SKM-1 treated with dmso at 0.1 percent for 144 hours (cell line): Measurements from ENCODE around the gene TBXA2R.

ENCODE experiments used
- DNase-seq: peaks from one replicate; lab custom pipeline; 2025; ENCODE audit not compliant: unreplicated experiment; lab: John Stamatoyannopoulos, UW

TBXA2R gene

DNA sequence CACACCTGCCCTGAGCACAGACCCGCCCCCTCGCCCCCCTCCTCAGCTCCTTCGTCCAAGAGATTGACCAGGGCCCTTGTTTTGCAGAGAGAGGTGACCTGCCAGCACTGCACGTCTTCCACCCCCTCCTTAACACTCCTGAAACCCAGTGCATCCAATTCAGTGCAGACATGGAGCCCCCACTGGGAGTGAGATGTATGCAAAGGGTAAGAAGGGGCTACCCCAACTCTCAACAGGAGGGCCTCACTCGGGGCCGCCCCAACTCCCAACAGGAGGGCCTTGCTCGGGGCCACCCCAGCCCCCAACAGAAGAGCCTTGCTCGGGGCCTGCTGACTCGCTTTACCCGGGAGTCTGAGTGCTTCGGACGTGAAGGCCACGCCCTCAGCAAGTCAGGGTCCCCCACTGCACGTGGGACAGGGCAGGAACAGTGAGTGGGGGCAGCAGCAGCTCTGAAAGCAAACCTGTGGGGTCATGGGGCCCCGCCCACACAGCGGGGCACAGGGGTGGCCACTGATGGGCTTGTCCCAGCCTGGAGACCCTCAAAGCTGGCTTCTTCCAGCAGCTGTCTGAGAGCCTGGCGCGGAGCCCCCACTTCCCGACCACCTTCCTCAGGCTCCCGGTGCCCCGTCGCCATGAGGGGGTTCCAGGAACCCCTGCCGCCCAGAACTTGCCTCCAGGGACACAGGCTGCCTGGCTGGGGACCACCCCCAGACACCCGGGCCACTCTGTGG lies 14.3 kb upstream of the TBXA2R start:
- DNase-seq, result no peak

DNA sequence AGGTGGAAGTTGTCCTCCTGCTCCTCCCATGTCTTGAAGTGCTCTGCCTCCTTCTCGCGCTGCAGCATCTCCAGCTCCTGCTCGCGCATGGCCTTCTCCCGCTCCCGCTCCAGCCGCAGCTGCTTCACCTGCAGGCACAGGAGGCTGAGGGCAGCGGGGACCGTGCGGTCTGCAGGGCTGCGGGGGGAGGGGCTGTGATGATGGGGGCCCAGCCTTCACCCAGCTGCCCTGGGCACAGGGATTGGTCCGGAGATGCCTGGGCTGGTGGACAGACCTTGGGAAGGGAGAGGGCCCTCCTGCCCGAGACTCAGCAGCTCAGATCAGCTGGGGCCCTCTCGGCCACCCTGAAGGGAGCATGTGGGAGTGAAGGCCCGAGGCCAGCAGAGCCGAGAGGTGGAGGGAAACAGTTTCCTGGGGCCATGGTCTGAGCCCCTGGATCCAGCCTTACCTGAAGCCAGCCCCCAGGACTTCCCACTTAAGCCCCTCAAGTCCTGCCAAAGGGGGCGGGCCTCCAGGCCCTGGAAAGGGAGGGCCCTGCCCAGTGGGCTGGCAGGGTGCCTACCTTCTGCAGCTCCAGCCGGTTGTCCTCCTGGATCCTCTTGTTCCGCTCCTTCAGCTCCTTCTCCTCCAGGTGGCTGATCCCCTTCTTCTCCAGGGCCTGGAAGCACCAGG lies 13.6 kb upstream of the TBXA2R start:
- no peak for DNase-seq

DNA sequence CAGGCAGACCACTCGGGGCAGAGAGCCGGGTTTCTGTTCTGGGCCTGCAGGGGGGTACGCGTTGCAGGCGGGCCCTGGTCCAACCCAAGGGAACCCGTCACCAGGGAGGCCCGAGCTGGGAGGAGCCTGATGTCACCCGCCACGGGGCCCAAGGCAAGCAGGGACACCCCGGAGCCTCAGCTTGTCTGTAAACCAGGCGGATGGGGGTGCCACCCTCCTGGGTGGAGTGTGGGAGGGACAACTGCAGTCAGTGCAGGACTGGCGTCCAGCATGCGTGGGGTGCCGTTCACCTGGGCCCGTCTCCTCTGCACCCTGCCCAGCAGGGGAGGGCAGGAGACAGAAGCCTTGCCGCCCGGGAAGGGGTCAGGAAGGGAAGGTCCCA lies 12.9 kb upstream of the TBXA2R start:
- DNase-seq, result no peak

DNA sequence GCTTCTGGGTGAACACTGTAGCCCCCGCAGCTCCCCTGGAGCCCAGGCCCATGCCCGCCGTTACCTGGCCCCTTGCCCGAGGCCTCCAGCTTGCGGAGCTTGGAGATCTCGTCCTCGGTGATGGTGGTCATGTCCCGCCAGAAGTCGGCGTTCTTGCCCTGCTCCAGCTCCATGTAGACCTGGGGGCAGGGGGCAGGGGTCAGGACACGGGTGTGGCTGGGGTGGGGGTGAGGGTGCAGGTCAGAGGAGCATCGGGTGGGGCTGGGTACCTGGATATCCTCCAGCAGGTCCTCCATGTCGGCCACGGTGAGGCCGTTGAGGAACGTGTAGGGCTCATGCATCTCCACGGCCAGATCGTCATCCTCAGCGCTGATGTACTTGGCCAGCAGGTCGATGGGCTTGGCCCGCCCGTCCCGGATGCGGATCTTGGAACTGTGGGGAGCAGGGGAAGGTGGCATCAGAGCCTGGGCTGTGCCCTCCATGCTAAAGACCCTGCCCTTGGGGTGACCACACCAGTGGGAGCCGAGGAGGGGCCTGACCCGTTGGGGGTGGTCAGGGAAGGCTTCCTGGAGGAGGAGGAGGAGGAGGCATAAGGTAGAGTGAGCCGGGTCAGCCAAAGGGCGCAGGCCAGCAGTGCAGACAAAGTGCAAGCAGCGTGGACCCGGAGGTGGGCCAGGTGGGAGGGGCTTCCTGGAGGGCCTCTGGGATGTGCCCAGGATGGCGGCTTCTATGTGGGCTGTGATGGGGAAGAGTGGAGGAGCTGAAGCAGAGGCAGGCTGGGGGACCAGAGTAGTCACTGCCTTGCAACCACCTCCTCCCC lies 12.3 kb upstream of the TBXA2R start:
- DNase-seq, result no peak

DNA sequence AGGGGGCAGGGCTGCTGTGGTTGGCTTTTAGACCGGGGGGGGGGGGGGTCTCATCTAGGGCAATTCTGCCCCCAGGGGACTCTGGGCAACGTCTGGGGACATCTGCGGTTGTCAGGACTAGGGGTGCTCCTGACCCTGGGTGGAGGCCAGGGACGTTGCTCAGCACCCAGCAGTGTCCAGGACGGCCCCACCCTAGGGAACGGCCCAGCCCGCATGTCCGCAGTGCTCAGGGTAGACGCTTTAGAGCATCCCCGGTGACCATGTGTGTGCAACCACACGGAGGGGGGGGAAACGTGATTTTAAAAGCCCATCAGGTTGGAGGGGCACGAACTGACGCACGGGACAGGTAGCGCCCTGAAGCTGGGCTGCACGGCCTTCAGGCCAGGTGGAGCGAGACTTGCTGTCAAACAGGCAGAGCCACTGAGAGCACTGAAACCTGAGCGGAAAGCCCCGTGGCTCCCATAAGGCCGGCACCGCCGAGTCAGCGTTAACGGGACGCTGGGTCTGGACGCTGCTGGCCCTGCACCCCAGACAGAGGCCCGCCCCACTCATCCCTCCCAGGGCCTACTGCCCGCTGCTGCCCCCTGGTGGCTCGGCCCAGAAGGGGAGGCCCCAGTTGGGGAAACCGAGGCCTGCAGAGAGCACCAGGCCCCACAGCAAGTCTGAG lies 11.6 kb upstream of the TBXA2R start:
- DNase-seq, result peak; percentile 12

DNA sequence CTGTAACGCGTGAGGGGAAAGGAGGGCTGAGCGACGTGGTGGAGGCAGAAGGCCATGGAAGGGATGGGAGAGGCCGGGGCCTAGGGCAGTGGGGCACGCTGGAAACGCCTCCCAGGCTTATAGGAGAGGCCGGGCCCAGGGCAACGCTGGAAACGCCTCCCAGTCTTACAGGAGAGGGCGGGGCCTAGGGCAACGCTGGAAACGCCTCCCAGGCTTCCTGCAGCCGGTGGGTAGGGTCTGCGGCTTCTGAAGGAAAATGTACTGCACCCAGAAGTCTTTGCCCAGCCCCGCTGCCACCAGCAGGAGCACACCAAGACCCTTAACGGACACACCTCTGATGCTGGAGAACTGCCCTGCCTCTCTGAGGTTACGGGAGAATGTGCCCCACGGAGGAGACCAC lies 10.8 kb upstream of the TBXA2R start:
- DNase-seq, result no peak

DNA sequence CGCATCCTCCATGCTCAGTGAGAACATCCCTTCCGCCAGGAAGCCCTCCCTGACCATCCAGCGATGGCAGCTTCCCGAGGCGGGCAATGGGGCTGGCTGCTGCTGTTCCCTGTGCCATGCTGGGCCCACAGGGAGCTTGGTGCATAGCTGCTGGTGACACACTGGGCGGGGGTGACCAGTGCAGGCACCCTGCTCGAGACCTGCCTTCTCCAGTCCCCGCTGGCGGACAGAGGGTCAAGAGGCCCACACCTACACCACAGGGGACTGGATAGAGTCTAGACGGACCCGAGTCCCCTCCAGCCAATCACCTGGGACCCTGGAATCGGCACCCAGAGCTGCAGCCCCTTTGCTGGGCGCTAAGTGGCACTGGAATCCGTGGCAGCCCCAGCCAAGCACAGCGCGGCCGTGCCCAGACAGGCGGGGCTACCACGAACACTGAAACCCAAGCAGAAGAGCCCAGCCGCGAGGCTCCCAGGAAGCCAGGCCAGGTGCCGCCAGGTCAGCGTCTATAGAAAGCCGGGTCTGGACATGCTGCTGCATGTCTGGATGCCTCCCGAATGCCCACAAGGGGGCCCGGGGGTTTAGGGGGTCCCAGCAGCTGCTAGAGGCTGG lies 9.0 kb upstream of the TBXA2R start:
- DNase-seq, result no peak

DNA sequence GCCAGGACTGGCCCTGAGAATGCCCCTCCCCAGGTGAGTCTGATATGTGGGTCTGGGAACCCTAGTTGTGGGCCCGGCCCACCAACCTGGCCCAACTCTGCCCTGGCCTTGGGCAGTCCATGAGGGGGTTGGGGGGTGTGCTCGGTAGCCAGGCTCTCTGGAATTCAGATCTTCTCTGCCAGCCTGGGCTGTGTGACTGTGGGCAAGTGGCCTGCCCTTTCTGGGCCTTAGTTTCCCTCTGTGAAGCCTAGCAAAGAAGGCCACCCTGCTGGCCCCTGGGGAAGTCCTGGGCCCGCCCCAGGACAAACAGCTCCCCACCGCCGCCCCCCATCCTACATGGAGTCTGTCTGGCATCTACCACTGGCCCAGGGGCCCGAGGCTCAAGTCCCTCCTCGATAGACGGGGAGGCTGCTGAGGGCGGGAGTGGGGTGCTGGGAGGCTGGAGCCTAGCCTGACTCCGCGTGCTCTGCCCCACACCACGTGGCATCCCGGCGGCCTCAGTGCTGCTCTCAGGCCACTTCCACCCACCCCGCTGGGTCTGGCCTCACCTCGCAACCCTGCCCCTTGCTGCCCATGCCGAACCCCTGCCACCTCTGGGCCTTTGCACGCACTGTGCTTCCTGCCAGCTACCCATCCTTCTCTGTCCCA lies 8.3 kb upstream of the TBXA2R start:
- DNase-seq, result no peak

DNA sequence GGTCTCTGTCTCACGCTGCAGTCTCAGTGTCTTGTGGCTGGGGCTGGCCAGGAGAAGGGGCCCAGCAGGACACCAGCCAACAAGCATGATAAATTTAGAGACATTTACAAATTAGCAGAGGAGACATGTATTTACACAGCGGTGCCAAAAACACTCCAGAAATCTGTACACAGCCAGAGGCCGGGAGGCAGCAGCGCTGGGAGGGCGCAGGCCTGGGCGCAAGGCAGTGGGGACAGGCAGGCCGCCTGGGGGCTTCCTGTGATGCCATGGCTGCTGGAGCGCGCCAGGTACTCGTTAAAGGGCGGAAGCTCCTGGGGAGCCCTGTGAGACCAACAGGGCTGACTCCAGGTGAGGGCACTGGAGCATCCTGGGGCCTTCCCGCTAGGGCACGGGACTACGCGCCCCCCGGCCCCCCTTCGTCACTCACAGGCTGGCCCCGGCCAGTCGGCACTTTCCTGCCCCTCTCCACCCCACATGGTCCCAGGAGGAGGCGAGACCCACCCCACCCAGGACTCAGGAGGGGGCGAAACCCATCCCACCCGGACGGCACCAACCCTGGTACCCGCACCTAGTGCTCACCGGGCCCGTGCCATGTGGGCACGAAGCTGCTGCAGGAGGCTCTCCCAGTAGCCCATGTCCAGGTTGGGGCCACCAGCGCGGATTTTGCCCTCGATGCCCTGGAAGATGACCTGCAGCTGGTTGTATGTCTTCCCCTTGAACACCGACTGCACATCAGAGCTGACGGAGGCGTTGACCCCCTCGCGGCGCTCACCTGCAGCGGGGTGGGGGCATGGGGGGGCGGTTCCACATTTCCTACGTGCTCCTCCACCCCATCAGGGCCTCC lies 7.4 kb upstream of the TBXA2R start:
- DNase-seq, result no peak

DNA sequence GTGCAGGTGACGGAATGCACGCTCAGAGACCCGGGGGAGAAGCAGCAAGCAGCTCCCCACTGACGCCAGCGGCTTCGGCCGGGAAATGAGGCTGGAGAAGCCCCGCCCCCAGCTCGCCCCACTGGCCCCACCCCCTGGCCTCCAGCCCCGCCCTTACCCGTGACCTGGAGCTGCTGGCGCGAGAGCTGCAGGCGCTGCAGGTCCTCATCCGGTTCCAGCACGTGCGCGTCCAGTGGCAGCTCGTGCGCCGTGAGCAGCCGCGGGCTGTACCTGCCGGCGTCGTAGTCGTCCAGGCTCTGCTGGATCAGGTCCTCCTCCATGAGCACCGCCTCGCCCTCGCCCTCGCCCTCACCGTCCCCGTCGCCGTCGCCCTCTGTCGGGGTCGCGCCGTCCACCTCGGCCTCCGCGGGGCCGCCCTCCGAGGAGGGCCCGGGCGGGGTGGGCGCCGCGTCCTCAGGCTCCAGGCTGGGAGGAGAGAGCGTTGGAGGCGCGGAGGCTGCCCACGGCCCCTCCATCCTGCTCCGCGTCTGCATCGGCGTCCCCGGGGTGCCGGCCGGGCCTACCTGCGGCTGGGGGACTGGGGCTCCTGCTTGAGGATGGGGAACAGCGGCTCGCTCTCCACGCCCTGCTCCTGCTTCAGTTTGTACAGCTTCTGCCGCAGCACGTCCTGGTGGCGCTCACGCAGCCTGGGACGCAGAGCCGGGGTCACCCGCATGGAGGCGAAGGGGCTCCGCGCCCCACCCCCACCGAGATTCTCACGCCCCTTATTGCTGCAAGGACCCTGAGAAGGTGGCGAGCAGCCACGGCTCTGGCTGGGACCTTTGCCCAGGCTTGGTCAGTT lies 6.4 kb upstream of the TBXA2R start:
- DNase-seq, result no peak

DNA sequence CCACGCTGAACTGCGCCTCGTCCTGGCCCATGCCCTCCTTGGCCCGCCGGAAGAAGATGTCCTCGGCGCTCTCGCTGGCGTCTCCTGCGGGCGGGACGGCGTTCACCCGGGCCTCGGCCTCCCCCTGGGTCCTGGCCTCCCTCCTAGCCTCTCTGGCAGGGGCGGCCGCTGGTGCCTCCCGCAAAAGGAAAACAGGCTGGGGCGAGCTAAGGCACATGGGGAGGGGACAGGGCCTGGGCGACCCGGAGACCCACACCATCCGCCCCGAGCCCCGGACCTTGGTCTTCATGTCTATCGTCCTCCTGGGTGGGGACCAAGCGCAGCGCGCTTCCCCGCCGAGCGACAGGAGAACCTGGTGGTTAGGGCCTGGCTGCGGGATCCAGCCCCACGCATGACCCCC lies 5.7 kb upstream of the TBXA2R start:
- no peak for DNase-seq

DNA sequence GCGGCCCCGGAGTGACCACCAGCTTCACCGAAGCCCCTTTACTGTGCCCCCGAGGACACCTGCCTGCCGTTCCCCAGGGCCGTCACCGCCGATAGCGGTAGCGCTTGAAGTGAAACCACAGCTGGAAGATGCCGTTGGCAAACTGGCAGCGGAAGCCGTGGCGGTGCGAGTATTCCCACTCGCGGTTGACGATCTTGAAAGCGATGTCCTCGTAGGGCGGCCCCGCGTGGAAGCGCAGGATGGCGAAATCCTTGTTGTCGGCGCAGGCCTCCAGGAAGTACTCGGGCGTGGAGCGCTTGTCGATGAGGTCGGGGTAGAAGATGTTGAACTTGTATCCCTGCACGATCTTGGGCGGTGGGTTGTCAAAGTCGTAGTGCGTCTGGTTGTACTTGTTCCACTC lies 5.2 kb upstream of the TBXA2R start:
- no peak for DNase-seq

DNA sequence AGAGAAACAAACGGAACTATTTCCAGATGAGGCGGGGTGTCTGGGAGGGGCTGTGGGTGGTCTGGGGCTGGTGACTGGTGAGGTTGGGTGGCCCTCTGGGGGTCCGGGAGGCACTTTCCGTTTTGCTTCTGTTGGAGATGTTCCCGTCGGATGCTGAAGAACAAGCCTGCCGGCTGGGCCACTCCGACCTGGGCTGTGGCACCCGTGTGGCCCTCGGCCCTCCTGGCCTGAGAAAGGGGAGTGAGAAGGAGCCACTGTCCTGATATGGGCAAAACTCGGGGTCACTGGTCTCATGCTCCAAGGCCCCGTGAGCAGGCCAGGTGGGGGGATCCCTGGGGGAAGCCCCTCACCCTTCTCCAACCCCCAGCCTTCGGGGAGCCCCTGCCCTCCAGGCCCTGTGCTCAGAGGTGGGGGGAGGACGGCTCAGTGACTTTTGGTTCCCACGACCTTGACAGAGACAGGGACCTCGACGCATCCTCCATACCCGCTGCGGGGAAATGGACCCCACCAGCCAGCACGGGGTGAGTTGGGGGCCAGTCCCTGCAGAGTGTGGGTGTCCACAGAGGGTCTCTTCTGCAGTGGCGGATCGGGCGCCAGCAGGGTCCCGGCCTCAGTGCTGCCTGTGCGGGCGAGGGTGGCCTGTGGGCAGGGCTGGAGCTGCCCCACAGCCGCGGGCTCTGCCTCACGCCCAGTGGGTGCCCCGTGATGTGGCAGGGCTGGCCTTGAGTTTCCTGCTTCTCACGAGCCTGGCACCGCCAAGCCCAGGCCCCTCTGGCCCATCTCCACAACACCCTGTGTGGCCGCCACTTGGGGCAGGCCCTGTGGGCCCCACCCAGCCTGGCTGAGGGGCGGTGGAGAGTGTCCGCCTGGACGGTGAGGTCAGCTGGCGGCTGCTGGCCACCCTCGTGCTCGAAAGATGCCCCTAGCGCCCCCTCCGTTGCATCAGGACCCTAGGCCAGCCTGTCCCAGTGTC lies 4.4 kb upstream of the TBXA2R start:
- DNase-seq, result no peak

DNA sequence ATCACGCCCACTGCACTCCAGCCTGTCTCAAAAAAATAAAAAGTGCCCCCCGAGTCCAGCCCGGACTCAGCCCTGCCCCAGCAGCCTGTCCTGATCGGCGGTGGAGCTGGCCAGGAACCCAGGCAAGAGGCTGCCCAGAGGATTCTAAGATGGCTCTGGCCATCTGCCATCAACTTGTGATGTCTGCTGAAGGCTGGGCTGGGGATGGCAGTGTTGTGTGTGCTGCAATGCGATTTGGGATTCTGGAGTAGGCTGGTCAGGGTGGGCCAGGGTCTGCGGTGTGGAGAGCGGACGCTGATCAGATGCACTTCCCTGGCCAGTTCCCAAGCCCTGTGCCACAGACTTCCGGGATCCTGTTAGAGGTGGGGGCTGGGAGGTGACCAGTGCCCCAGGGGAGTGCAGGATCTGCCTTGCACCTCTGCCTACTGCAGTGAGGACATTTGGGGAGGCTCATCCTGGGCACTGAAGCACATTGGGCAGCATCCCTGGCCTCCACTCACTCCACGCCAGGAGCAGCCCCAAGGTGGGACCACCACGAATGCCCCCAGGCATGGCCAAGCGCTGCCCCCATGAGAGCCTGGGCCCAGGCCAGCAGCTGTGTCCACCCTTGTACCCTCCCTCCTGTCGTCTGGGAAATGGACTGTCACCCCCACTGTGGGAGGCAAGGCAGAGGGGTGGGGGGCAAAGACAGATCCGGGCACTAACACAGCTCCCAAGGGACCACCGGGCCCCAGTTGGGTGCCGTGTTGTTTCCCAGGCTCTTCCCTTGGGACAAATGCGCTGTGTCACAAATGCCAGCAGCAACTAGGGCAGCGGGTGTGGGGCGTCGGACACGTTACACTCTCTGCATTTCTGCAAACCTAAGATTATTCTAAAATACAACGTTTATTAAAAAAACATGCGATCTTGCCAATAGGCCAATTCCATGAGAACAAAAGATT lies 3.4 kb upstream of the TBXA2R start:
- DNase-seq, result no peak

DNA sequence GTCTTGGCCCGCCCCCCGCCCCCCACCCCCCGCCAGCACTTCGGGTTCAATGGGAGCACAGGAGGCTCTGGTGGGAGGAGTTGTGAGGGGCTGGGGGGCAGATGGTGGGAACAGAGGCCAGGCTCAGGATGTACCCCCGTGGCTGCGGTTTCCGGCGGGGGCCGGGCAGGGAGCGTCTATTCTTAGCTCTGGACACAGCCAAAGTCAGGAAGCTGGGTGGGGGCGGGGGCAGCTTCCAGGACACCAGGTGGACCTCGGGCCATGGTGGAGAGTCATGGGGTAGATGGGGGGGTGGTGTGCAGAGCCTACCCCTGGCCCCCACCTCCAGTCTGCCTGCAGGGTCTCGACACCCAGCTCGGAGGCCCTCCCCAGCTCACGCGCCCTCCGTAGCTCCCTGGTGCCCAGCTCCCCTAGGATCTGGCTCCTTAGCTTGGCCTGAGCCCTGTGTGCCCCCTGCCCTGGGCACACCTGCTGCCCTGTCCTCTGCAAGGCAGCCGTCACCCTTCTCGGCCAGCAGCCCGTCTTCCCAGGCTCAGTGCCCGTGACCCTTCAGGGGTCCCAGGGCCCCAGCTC lies 2.2 kb upstream of the TBXA2R start:
- DNase-seq, result no peak

DNA sequence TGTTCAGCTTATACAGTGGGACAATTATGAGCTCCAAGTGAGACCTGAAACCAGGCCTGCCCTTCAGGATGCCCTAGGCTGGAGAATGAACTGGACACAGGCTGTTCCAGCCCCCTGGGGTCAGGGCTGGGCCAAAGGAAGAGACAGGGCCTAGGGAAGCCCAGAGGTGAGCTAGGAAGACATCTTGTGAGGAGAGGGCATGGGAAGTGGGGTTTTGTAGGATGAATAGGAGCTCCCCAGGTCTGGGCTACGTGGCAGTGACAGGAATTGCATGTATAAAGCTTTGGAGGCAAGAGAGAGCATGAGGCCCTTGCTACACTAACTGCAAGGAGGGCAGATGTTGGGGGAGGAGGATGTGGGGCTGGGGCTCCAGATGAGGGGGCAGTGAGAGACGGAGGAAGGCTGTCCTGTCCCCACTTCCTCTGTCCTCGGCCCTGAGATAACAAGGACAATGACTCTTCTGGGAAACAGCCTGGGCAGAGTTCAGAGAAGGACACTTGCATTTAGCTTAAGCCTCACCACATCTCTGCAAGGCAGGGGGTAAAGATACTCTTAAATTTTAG lies 1.5 kb upstream of the TBXA2R start:
- DNase-seq, result no peak
